ENCODE data around the gene CRACDL.

CRACDL gene

GRCh38 chr2:98793275-98793674 lies 142.8 kb downstream of the CRACDL start:
- no peak overlapping the region for H2AFZ ChIP-seq (ENCODE audit: low read depth, low read length, severe bottlenecking)
- no peak overlapping the region for H3K4me2 ChIP-seq (ENCODE audit: low read depth, low read length, poor library complexity, severe bottlenecking)
- H3K9me3 ChIP-seq (ENCODE audit: insufficient read depth, low read length): no peaks in the 10 kb centered on the region
- H3K9ac ChIP-seq (ENCODE audit: low read length): no peak overlapping the region
- H4K20me1 ChIP-seq (ENCODE audit: low read depth, low read length): no peaks in the 10 kb centered on the region
- no peak overlapping the region for H3K27ac ChIP-seq (ENCODE audit: low read depth, low read length)
- H3F3A ChIP-seq (ENCODE audit: insufficient read depth): no peaks in the 10 kb centered on the region
- H3K79me2 ChIP-seq (ENCODE audit: insufficient read depth, low read length): no peaks in the 10 kb centered on the region
- H3K36me3 ChIP-seq (ENCODE audit: low read length): no peaks in the 10 kb centered on the region
- H3K9me2 ChIP-seq (replicated peaks; ENCODE audit: insufficient read depth, low read length): no peaks in the 10 kb centered on the region
- no peak for TF ChIP-seq EZH2phosphoT487 (conservative IDR thresholded peaks at IDR 0.05; ENCODE audit: low read length)
- TF ChIP-seq CTCF (IDR thresholded peaks at IDR 0.05; ENCODE audit: insufficient read depth, low read length, poor library complexity, severe bottlenecking): no peak
- no peak overlapping the region for H3K4me3 ChIP-seq (ENCODE audit: insufficient read depth, low read length, poor library complexity, severe bottlenecking)
- no peaks in the 10 kb centered on the region for H3K27me3 ChIP-seq (ENCODE audit: low read length)

GRCh38 chr2:98790221-98790620 lies 145.8 kb downstream of the CRACDL start:
- H4K20me1 ChIP-seq (ENCODE audit: low read depth, low read length): no peaks in the 10 kb centered on the region
- H3K4me3 ChIP-seq (ENCODE audit: insufficient read depth, low read length, poor library complexity, severe bottlenecking): no peak overlapping the region
- no peaks in the 10 kb centered on the region for H3K27me3 ChIP-seq (ENCODE audit: low read length)
- TF ChIP-seq EZH2phosphoT487 (conservative IDR thresholded peaks at IDR 0.05; ENCODE audit: low read length): no peak
- no peak for TF ChIP-seq CTCF (IDR thresholded peaks at IDR 0.05; ENCODE audit: insufficient read depth, low read length, poor library complexity, severe bottlenecking)
- H3K36me3 ChIP-seq (ENCODE audit: low read length): no peaks in the 10 kb centered on the region
- no peaks in the 10 kb centered on the region for H3K9me2 ChIP-seq (replicated peaks; ENCODE audit: insufficient read depth, low read length)
- no peaks in the 10 kb centered on the region for H3K9me3 ChIP-seq (ENCODE audit: insufficient read depth, low read length)
- no peak overlapping the region for H2AFZ ChIP-seq (ENCODE audit: low read depth, low read length, severe bottlenecking)
- H3F3A ChIP-seq (ENCODE audit: insufficient read depth): no peaks in the 10 kb centered on the region
- no peak overlapping the region for H3K27ac ChIP-seq (ENCODE audit: low read depth, low read length)
- H3K79me2 ChIP-seq (ENCODE audit: insufficient read depth, low read length): no peaks in the 10 kb centered on the region
- H3K4me2 ChIP-seq (ENCODE audit: low read depth, low read length, poor library complexity, severe bottlenecking): no peak overlapping the region
- H3K9ac ChIP-seq (ENCODE audit: low read length): no peak overlapping the region

- H4K20me1 ChIP-seq (ENCODE audit: low read depth, low read length): no peaks in the 10 kb centered on the region
- H3F3A ChIP-seq (ENCODE audit: insufficient read depth): no peaks in the 10 kb centered on the region
- no peaks in the 10 kb centered on the region for H3K36me3 ChIP-seq (ENCODE audit: low read length)
- H3K27ac ChIP-seq (ENCODE audit: low read depth, low read length): no peak overlapping the region
- no peaks in the 10 kb centered on the region for H3K9me2 ChIP-seq (replicated peaks; ENCODE audit: insufficient read depth, low read length)
- no peak overlapping the region for H3K4me2 ChIP-seq (ENCODE audit: low read depth, low read length, poor library complexity, severe bottlenecking)
- H3K4me3 ChIP-seq (ENCODE audit: insufficient read depth, low read length, poor library complexity, severe bottlenecking): no peak overlapping the region
- TF ChIP-seq EZH2phosphoT487 (conservative IDR thresholded peaks at IDR 0.05; ENCODE audit: low read length) (no peak), CTCF (IDR thresholded peaks at IDR 0.05; ENCODE audit: insufficient read depth, low read length, poor library complexity, severe bottlenecking) (no peak)
- H3K79me2 ChIP-seq (ENCODE audit: insufficient read depth, low read length): no peaks in the 10 kb centered on the region
- H2AFZ ChIP-seq (ENCODE audit: low read depth, low read length, severe bottlenecking): no peak overlapping the region
- no peaks in the 10 kb centered on the region for H3K27me3 ChIP-seq (ENCODE audit: low read length)
- no peak overlapping the region for H3K9ac ChIP-seq (ENCODE audit: low read length)
- H3K9me3 ChIP-seq (ENCODE audit: insufficient read depth, low read length): no peaks in the 10 kb centered on the region
These were observed 148.3 kb downstream of the CRACDL start for GRCh38 chr2:98787700-98788099.
